ENCODE measurements around the gene UBE2N.
"Not testable (repeated sequence)": the region's sequence is repeated elsewhere in the genome, so short reads cannot be mapped to it uniquely, and the experiment has no call there.

Gene UBE2N

GRCh38 chr12:93381161-93381975 is 60.4 kb downstream of the UBE2N start:
- Histone ChIP-seq H3K4me1 (peaks cover 35% of the 10 kb centered on the region), H3K9me3 (peaks cover 4% of the 10 kb centered on the region; the same call in 1 of the 2 replicates), H3K27ac (no peak overlapping the region), H3K9ac (peak overlapping the region; percentile 62), H3K36me3 (peaks cover 36% of the 10 kb centered on the region), H3K4me3 (peak overlapping the region; percentile 77; the same call in 1 of the 2 replicates), H3K4me2 (peak overlapping the region; percentile 95), H4K20me1 (peaks cover 73% of the 10 kb centered on the region), H3K27me3 (no peaks in the 10 kb centered on the region)
- TF ChIP-seq Cebpa-rat (IDR thresholded peaks at IDR 0.05) = no peak

- H3K4me2 ChIP-seq = peak overlapping the region; percentile 95
- TF ChIP-seq Cebpa-rat (IDR thresholded peaks at IDR 0.05) = no peak
- peak overlapping the region; percentile 62 for H3K9ac ChIP-seq
- peaks cover 4% of the 10 kb centered on the region; the same call in 1 of the 2 replicates for H3K9me3 ChIP-seq
- no peaks in the 10 kb centered on the region for H3K27me3 ChIP-seq
- peak overlapping the region; percentile 77 for H3K4me3 ChIP-seq
- peaks cover 30% of the 10 kb centered on the region for H3K36me3 ChIP-seq
- H3K4me1 ChIP-seq = peaks cover 35% of the 10 kb centered on the region
- H4K20me1 ChIP-seq = peaks cover 65% of the 10 kb centered on the region
- no peak overlapping the region for H3K27ac ChIP-seq
Observed at GRCh38 chr12:93380480-93381121, 61.1 kb downstream of the UBE2N start.

GRCh38 chr12:93379981-93380361 is 61.8 kb downstream of the UBE2N start:
- H3K4me1 ChIP-seq = peaks cover 35% of the 10 kb centered on the region
- H3K27ac ChIP-seq = peak overlapping the region; percentile 86; the same call in 1 of the 2 replicates
- H3K4me3 ChIP-seq = peak overlapping the region; percentile 77
- TF ChIP-seq Cebpa-rat (IDR thresholded peaks at IDR 0.05) = no peak
- H4K20me1 ChIP-seq = peaks cover 59% of the 10 kb centered on the region
- H3K36me3 ChIP-seq = peaks cover 24% of the 10 kb centered on the region
- H3K4me2 ChIP-seq = peak overlapping the region; percentile 95
- H3K27me3 ChIP-seq = no peaks in the 10 kb centered on the region
- peak overlapping the region; percentile 88 for H3K9ac ChIP-seq
- peaks cover 4% of the 10 kb centered on the region; the same call in 1 of the 2 replicates for H3K9me3 ChIP-seq

- no peak for TF ChIP-seq Cebpa-rat (IDR thresholded peaks at IDR 0.05)
- peaks cover 19% of the 10 kb centered on the region for H3K36me3 ChIP-seq
- peak overlapping the region; percentile 95 for H3K4me2 ChIP-seq
- peaks cover 4% of the 10 kb centered on the region; the same call in 1 of the 2 replicates for H3K9me3 ChIP-seq
- peak overlapping the region; percentile 88 for H3K9ac ChIP-seq
- peak overlapping the region; percentile 77 for H3K4me3 ChIP-seq
- no peaks in the 10 kb centered on the region for H3K27me3 ChIP-seq
- H3K4me1 ChIP-seq = peaks cover 35% of the 10 kb centered on the region
- peaks cover 54% of the 10 kb centered on the region for H4K20me1 ChIP-seq
- peak overlapping the region; percentile 86 for H3K27ac ChIP-seq
Observed at GRCh38 chr12:93379326-93379980, 62.3 kb downstream of the UBE2N start.

GRCh38 chr12:93378998-93379325 is 62.8 kb downstream of the UBE2N start:
- Histone ChIP-seq H3K27me3 (no peaks in the 10 kb centered on the region), H3K36me3 (peaks cover 14% of the 10 kb centered on the region), H3K9ac (peak overlapping the region; percentile 88), H3K4me1 (peaks cover 35% of the 10 kb centered on the region), H3K4me2 (peak overlapping the region; percentile 95), H3K27ac (peak overlapping the region; percentile 86), H3K4me3 (peak overlapping the region; percentile 77), H3K9me3 (peaks cover 4% of the 10 kb centered on the region; the same call in 1 of the 2 replicates), H4K20me1 (peaks cover 49% of the 10 kb centered on the region)
- TF ChIP-seq Cebpa-rat (IDR thresholded peaks at IDR 0.05) = no peak

- H4K20me1 ChIP-seq = peaks cover 43% of the 10 kb centered on the region
- H3K27ac ChIP-seq = peak overlapping the region; percentile 86
- H3K4me2 ChIP-seq = peak overlapping the region; percentile 95
- H3K36me3 ChIP-seq, H3K9me3 ChIP-seq, H3K27me3 ChIP-seq: not testable (repeated sequence)
- peaks cover 35% of the 10 kb centered on the region for H3K4me1 ChIP-seq
- peak overlapping the region; percentile 77 for H3K4me3 ChIP-seq
- peak overlapping the region; percentile 88 for H3K9ac ChIP-seq
Observed at GRCh38 chr12:93378196-93378997, 63.4 kb downstream of the UBE2N start.

GRCh38 chr12:93377252-93378195 is 64.2 kb downstream of the UBE2N start, which contains the start of gene NUDT4:
Gene NUDT4, plus strand, starts transcription at chr12:93377925. Its CDS starts 398 bp downstream, at chr12:93378323.
- TF ChIP-seq Cebpa-rat (IDR thresholded peaks at IDR 0.05) = no peak
- Histone ChIP-seq H3K9me3 (no peaks in the 10 kb centered on the region), H3K4me1 (peaks cover 35% of the 10 kb centered on the region), H3K36me3 (peaks cover 2% of the 10 kb centered on the region; the same call in 1 of the 2 replicates), H3K4me3 (peak within 1 kb of the TSS; percentile 77), H4K20me1 (peaks cover 34% of the 10 kb centered on the region), H3K27ac (peak within 1 kb of the TSS; percentile 86), H3K27me3 (no peaks in the 10 kb centered on the region), H3K9ac (peak within 1 kb of the TSS; percentile 88), H3K4me2 (peak within 1 kb of the TSS; percentile 95)

- H3K27me3 ChIP-seq = no peaks in the 10 kb centered on the region
- H3K36me3 ChIP-seq = no peaks in the 10 kb centered on the region
- no peak for TF ChIP-seq Cebpa-rat (IDR thresholded peaks at IDR 0.05)
- H3K9me3 ChIP-seq = no peaks in the 10 kb centered on the region
- peaks cover 30% of the 10 kb centered on the region for H3K4me1 ChIP-seq
- H3K4me3 ChIP-seq = no peak overlapping the region
- no peak overlapping the region for H3K9ac ChIP-seq
- peak overlapping the region; percentile 84 for H3K4me2 ChIP-seq
- peaks cover 26% of the 10 kb centered on the region for H4K20me1 ChIP-seq
- H3K27ac ChIP-seq = no peak overlapping the region
Observed at GRCh38 chr12:93376436-93377251, 65.1 kb downstream of the UBE2N start.

All from BLaER1 (cell line).